DND-41 (cell line): ENCODE results near the gene ZNF808.

Experiments
- ATAC-seq: fragments of 200-7000 bp; cut with Tn5 transposase; 3 replicates; pipeline ENCODE4 v1.9.1; 2021; ENCODE audit warnings: low read depth; ENCODE audit not compliant: insufficient read depth
- DNase-seq: peaks from one replicate; pipeline ENCODE4 v3.0.0-alpha.2; 2020
- H2AFZ ChIP-seq: 2 replicates; pipeline ENCODE4 v1.6.0; 2012; ENCODE audit warnings: low read depth, low read length
- H3K27ac ChIP-seq: 2 replicates; pipeline ENCODE4 v1.5.1; 2012; ENCODE audit warnings: low read length, inconsistent platforms
- H3K27me3 ChIP-seq: fragments of 200-600 bp; sonication (generic); 2 replicates; pipeline ENCODE4 v1.6.0; 2012; ENCODE audit warnings: low read length, mild to moderate bottlenecking, inconsistent platforms; ENCODE audit not compliant: insufficient read depth, poor library complexity
- H3K36me3 ChIP-seq: 2 replicates; pipeline ENCODE4 v1.5.1; 2012; ENCODE audit warnings: low read length, inconsistent platforms; ENCODE audit not compliant: insufficient read depth
- H3K4me1 ChIP-seq: 2 replicates; pipeline ENCODE4 v1.5.1; 2012; ENCODE audit warnings: mild to moderate bottlenecking, low read length; ENCODE audit not compliant: insufficient read depth
- H3K4me2 ChIP-seq: 2 replicates; pipeline ENCODE4 v1.6.0; 2012; ENCODE audit warnings: mild to moderate bottlenecking, moderate library complexity, low read length, inconsistent platforms; ENCODE audit not compliant: insufficient read depth
- H3K4me3 ChIP-seq, 2 experiments: fragments of 200-600 bp in 1 of 2; shearing (Covaris generic) in 1 of 2; 2 replicates each; pipeline ENCODE4 v1.5.1; 2012 to 2016; ENCODE audit warnings: inconsistent platforms in 2 of 2, low read length in 2 of 2, mild to moderate bottlenecking in 2 of 2, low read depth in 1 of 2, moderate library complexity in 1 of 2
- H3K79me2 ChIP-seq: 2 replicates; pipeline ENCODE4 v1.6.0; 2012; ENCODE audit warnings: low read length, inconsistent platforms; ENCODE audit not compliant: insufficient read depth
- H3K9ac ChIP-seq: 2 replicates; pipeline ENCODE4 v1.6.0; 2012; ENCODE audit warnings: low read depth, mild to moderate bottlenecking, inconsistent platforms, low read length, moderate library complexity
- H3K9me3 ChIP-seq: 2 replicates; pipeline ENCODE4 v1.5.1; 2012; ENCODE audit warnings: low read length, moderate library complexity, mild to moderate bottlenecking, inconsistent platforms; ENCODE audit not compliant: insufficient read depth, severe bottlenecking
- H4K20me1 ChIP-seq: 2 replicates; pipeline ENCODE4 v1.6.0; 2012; ENCODE audit warnings: low read length; ENCODE audit not compliant: insufficient read depth
- EZH2 ChIP-seq: IDR thresholded peaks from 3 replicates; pipeline ENCODE4 v1.6.1; 2012; ENCODE audit warnings: borderline replicate concordance, low read depth, mild to moderate bottlenecking, moderate library complexity, low read length, inconsistent platforms; ENCODE audit not compliant: severe bottlenecking
- TF ChIP-seq, protein P1 (sequence below): IDR thresholded peaks from 2 replicates; pipeline ENCODE4 v1.5.1; 2012; ENCODE audit warnings: borderline replicate concordance, low read length, moderate library complexity, mild to moderate bottlenecking; ENCODE audit not compliant: poor library complexity, severe bottlenecking; ENCODE audit errors: extremely low read depth

Gene ZNF808

DNA sequence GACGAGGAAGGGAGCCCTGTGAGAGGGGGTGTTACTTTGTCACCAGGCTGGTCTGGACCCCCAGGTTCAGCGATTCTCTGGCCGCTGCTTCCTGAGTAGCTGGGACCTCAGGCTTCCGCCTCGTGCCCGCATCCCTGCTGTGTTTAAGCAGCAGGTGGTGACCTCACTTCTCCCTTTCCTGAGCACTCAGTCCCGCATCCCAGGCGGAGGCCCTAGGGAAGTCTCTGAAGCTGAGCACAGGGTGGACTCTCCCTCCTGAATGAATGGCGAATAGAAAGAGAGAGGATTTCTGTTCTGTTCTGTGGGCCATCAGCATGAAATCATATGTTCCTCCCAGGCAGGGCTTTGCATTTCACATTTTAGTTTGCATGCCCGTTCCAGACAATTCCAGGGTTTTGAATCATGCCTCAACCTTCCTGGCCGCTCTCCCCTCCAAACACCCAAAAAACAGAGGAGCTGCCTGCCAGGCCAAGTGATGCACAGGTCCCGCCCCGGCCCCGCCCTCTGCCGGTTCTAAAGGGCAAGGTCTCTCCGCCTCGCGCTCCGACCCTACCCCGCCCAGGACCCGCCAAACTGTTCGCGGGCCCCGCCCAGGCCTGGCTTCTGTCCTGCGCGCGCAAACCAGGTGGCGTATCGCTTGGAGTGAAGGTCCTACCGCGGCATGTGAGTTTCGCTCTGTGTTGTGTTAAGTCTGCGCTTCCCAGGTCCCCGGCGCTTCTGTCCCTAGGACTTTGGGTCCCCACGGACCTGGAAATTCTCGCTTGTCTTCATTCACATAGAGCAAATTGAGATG lies 35.1 kb upstream of the ZNF808 start:
- Histone ChIP-seq H3K27ac (peak overlapping the region; percentile 64), H3K9ac (peak overlapping the region; percentile 66), H3K27me3 (no peaks in the 10 kb centered on the region), H3K4me3 (peak overlapping the region; percentile 58 to 64; a peak in 3 of 4 replicates), H3K9me3 (no peaks in the 10 kb centered on the region), H3K36me3 (no peaks in the 10 kb centered on the region; the same call in 1 of the 2 replicates), H2AFZ (peak overlapping the region; percentile 85), H4K20me1 (no peaks in the 10 kb centered on the region), H3K4me2 (peak overlapping the region; percentile 70), H3K79me2 (peaks cover 8% of the 10 kb centered on the region), H3K4me1 (peaks cover 16% of the 10 kb centered on the region)
- DNase-seq (peak; percentile 89), ATAC-seq (peak; percentile 94)
- TF ChIP-seq EZH2: no peak
- TF ChIP-seq, protein P1, sequence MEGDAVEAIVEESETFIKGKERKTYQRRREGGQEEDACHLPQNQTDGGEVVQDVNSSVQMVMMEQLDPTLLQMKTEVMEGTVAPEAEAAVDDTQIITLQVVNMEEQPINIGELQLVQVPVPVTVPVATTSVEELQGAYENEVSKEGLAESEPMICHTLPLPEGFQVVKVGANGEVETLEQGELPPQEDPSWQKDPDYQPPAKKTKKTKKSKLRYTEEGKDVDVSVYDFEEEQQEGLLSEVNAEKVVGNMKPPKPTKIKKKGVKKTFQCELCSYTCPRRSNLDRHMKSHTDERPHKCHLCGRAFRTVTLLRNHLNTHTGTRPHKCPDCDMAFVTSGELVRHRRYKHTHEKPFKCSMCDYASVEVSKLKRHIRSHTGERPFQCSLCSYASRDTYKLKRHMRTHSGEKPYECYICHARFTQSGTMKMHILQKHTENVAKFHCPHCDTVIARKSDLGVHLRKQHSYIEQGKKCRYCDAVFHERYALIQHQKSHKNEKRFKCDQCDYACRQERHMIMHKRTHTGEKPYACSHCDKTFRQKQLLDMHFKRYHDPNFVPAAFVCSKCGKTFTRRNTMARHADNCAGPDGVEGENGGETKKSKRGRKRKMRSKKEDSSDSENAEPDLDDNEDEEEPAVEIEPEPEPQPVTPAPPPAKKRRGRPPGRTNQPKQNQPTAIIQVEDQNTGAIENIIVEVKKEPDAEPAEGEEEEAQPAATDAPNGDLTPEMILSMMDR: peak; percentile 17

DNA sequence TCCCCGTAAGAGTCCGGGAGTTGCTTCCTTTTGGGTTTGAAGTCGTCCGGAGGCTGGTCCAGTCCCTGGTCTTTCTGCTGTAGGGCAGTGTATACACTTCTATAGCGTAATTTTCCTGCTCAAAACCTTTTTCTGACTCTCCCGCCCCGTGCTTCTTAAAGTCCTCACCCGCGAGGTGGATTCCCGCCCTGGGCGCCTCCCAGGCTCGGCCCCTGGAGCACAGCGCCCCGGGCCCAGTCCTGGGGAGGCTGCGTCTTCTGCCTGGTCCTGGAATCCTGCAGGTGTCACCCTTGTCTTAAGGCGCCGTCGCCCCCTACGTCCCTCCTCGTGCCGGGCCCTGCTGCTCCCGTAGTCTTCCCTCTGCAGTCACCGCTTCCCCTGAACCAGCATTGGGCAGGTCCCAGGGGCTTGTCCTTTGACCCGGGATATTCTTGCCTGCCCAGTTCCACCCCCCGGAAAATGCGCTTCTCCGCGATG lies 34.4 kb upstream of the ZNF808 start:
- Histone ChIP-seq H3K27me3 (no peaks in the 10 kb centered on the region), H4K20me1 (no peaks in the 10 kb centered on the region), H3K4me2 (peak overlapping the region; percentile 70), H3K4me3 (peak overlapping the region; percentile 58 to 64; a peak in 3 of 4 replicates), H2AFZ (peak overlapping the region; percentile 85), H3K4me1 (peaks cover 16% of the 10 kb centered on the region), H3K36me3 (no peaks in the 10 kb centered on the region; the same call in 1 of the 2 replicates), H3K9ac (peak overlapping the region; percentile 66), H3K9me3 (no peaks in the 10 kb centered on the region), H3K27ac (peak overlapping the region; percentile 64), H3K79me2 (peaks cover 8% of the 10 kb centered on the region)
- TF ChIP-seq, protein P1: peak; percentile 64
- no peak for TF ChIP-seq EZH2
- DNase-seq (peak; percentile 62), ATAC-seq (peak; percentile 78)

DNA sequence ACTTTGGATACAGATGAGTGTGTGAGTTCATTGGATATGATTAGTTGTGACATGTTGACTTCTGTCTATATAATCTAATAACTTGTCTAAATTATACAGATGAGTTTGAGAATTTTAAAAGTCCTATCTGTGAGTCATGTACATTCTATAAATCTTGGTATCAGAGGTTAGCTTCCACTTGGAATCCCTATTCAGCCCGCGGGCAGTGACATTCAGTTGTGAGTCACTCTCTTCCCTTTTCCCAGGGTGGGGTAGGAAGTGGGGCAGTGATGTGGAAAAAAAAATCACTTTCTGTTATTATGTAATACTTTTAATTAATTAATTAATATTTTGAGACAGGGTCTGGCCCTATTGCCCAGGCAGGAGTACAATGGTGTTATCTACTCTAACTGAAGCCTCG lies 33.0 kb upstream of the ZNF808 start:
- H3K9me3 ChIP-seq: no peaks in the 10 kb centered on the region
- peaks cover 16% of the 10 kb centered on the region for H3K4me1 ChIP-seq
- no peak overlapping the region for H3K4me2 ChIP-seq
- no peak overlapping the region for H2AFZ ChIP-seq
- no peak for DNase-seq
- no peak overlapping the region for H3K9ac ChIP-seq
- H3K79me2 ChIP-seq: peaks cover 8% of the 10 kb centered on the region
- H4K20me1 ChIP-seq: no peaks in the 10 kb centered on the region
- H3K4me3 ChIP-seq: no peak overlapping the region
- TF ChIP-seq, protein P1: no peak
- TF ChIP-seq EZH2: no peak
- H3K36me3 ChIP-seq: no peaks in the 10 kb centered on the region; the same call in 1 of the 2 replicates
- no peaks in the 10 kb centered on the region for H3K27me3 ChIP-seq
- no peak overlapping the region for H3K27ac ChIP-seq
- no peak for ATAC-seq
